Testis (tissue), 2 donors: ENCODE results near the gene ASAP2.

Source experiments
- CTCF ChIP-seq, 3 experiments: fragments of 450-650 bp in 2 of 3; fragments of 200-600 bp in 1 of 3; sonication (generic) in 1 of 3; IDR thresholded peaks; one replicate each; pipeline ENCODE4 v1.5.1; 2016 to 2019; ENCODE audit warnings: antibody characterized with exemption in 3 of 3, mild to moderate bottlenecking in 2 of 3, moderate library complexity in 1 of 3
- POLR2A ChIP-seq: fragments of 450-650 bp; IDR thresholded peaks from one replicate; pipeline ENCODE4 v1.6.1; 2017; ENCODE audit warnings: antibody characterized with exemption, mild to moderate bottlenecking, moderate library complexity

GRCh38 chr2:9428965-9429577 lies 222.5 kb downstream of the ASAP2 start:
- TF ChIP-seq CTCF (IDR thresholded peaks at IDR 0.05) (no peak), POLR2A (no peak)
